K562 (cell line): ENCODE results near the gene LRP10. TPM values are rescaled to one million over a fixed set of nuclear protein-coding genes. Genes with fewer than 3 reads are reported as not detected.

Experiments
- ATAC-seq: fragments of 200-7000 bp; cut with Tn5 transposase; 3 replicates; pipeline ENCODE4 v1.9.1; 2020; ENCODE audit warnings: moderate library complexity
- BruUV-seq: library from RNA; stranded (reverse); fragments of 400-500 nt; replicated peaks from 2 replicates; lab custom pipeline; 2021; lab: Mats Ljungman, UMichigan
- CTCF ChIA-PET: fragments of 300-600 bp; formaldehyde crosslinking; extraction: SDS; loops from one replicate; lab custom pipeline; 2021; ENCODE audit warnings: low intra/inter-chr PET ratio; lab: Yijun Ruan, JAX
- POLR2A ChIA-PET: fragments of 300-600, 350-650 bp; sonication (Branson Sonifier 250); formaldehyde crosslinking; extraction: SDS; loops from one replicate; lab custom pipeline; 2021; ENCODE audit warnings: antibody characterized with exemption, inconsistent platforms; lab: Yijun Ruan, JAX
- DNase-seq, 4 experiments: peaks; one replicate each; pipeline versions ENCODE4 v3.0.0 to v3.0.0-alpha.2; 2011 to 2018; ENCODE audit warnings: low spot score in 3 of 4, mixed read lengths in 3 of 4; ENCODE audit errors: extremely low read depth in 1 of 4
- FAIRE-seq: peaks from 2 replicates; lab custom pipeline; 2011; peaks lifted over from hg19 to GRCh38; lab: Jason Lieb, UNC
- H2AFZ ChIP-seq: 2 replicates; pipeline ENCODE4 v1.6.0; 2011; ENCODE audit warnings: low read depth, low read length, control low read depth, inconsistent platforms
- H3K27ac ChIP-seq: fragments of 200-600 bp; 3 replicates; pipeline ENCODE4 v1.8.0; 2011; ENCODE audit warnings: low read depth, mild to moderate bottlenecking, control low read depth, inconsistent platforms, low read length, moderate library complexity, mixed read lengths; ENCODE audit errors: extremely low read depth
- H3K27me3 ChIP-seq, 2 experiments: fragments of 300-600 bp in 1 of 2; 2 replicates in 1 of 2; 3 replicates in 1 of 2; pipeline versions ENCODE4 v1.6.0 to v1.8.0; 2011; ENCODE audit warnings: inconsistent platforms in 2 of 2, low read length in 2 of 2, mild to moderate bottlenecking in 1 of 2, mixed read lengths in 1 of 2, moderate library complexity in 1 of 2; ENCODE audit not compliant: control insufficient read depth in 2 of 2, insufficient read depth in 2 of 2
- H3K36me3 ChIP-seq: fragments of 300-600 bp; 3 replicates; pipeline ENCODE4 v1.8.0; 2011; ENCODE audit warnings: mild to moderate bottlenecking, low read length, inconsistent platforms; ENCODE audit not compliant: control insufficient read depth, insufficient read depth
- H3K4me1 ChIP-seq, 2 experiments: fragments of 200-600 bp in 1 of 2; replicated peaks in 1 of 2; 2 replicates in 1 of 2; 3 replicates in 1 of 2; pipeline versions ENCODE4 v1.5.1 to v1.8.0; 2011; ENCODE audit warnings: inconsistent platforms in 2 of 2, low read length in 2 of 2, mild to moderate bottlenecking in 1 of 2, mixed read lengths in 1 of 2, moderate library complexity in 1 of 2; ENCODE audit not compliant: control insufficient read depth in 2 of 2, insufficient read depth in 2 of 2
- H3K4me2 ChIP-seq: 2 replicates; pipeline ENCODE4 v1.6.1; 2011; ENCODE audit warnings: low read length, control low read depth, inconsistent platforms, mixed read lengths; ENCODE audit not compliant: insufficient read depth
- H3K4me3 ChIP-seq: fragments of 200-600 bp; sonication (generic), shearing (Covaris generic); 2 replicates; pipeline ENCODE4 v1.5.1; 2016; ENCODE audit warnings: control low read depth, inconsistent platforms
- H3K79me2 ChIP-seq: fragments of 200-600 bp; 3 replicates; pipeline ENCODE4 v1.8.0; 2011; ENCODE audit warnings: low read length, inconsistent platforms; ENCODE audit not compliant: control insufficient read depth, insufficient read depth
- H3K9ac ChIP-seq, 2 experiments: 2 replicates each; pipeline versions ENCODE4 v1.6.0 to v1.6.1; 2011; ENCODE audit warnings: low read depth in 2 of 2, low read length in 2 of 2, control low read depth in 1 of 2, inconsistent platforms in 1 of 2, mild to moderate bottlenecking in 1 of 2, mixed read lengths in 1 of 2; ENCODE audit not compliant: insufficient read depth in 1 of 2
- H3K9me1 ChIP-seq: one replicate; pipeline ENCODE4 v1.6.0; 2011; ENCODE audit warnings: inconsistent platforms, mild to moderate bottlenecking, low read length, moderate library complexity; ENCODE audit not compliant: control insufficient read depth, insufficient read depth
- H3K9me3 ChIP-seq: replicated peaks from 2 replicates; pipeline ENCODE4 v1.5.1; 2011; ENCODE audit warnings: low read depth, low read length, inconsistent platforms; ENCODE audit not compliant: control insufficient read depth, insufficient read depth
- H4K20me1 ChIP-seq: replicated peaks from 2 replicates; pipeline ENCODE4 v1.6.1; 2011; ENCODE audit warnings: low read length, inconsistent platforms, mixed read lengths; ENCODE audit not compliant: control insufficient read depth, insufficient read depth
- BACH1 ChIP-seq: fragments of 200-800 bp; sonication (Bioruptor generic); IDR thresholded peaks from 2 replicates; pipeline ENCODE4 v1.6.1; 2016; ENCODE audit warnings: missing genetic modification characterization, missing compliant biosample characterization
- FOXJ3 ChIP-seq: sonication (generic); formaldehyde crosslinking; IDR thresholded peaks from 2 replicates; pipeline ENCODE4 v1.4.0; 2020; ENCODE audit warnings: mild to moderate bottlenecking, missing genetic modification reagents
- HMBOX1 ChIP-seq: sonication (generic); IDR thresholded peaks from 2 replicates; pipeline ENCODE4 v1.6.1; 2016
- KDM5B ChIP-seq: fragments of 200-600 bp; sonication (generic); IDR thresholded peaks from 2 replicates; pipeline ENCODE4 v1.6.1; 2012; ENCODE audit warnings: low read depth, mild to moderate bottlenecking, moderate library complexity, low read length, control low read depth, inconsistent platforms; ENCODE audit not compliant: insufficient replicate concordance
- MLX ChIP-seq, 2 experiments: fragments of 450-650 bp in 1 of 2; sonication (generic) in 1 of 2; formaldehyde crosslinking; conservative IDR thresholded peaks; 2 replicates each; pipeline versions ENCODE4 v1.4.0 to v1.8.1; 2020 to 2022; ENCODE audit warnings: mild to moderate bottlenecking in 1 of 2, missing genetic modification reagents in 1 of 2
- NCOA2 ChIP-seq, 2 experiments: fragments of 450-650 bp; IDR thresholded peaks; 2 replicates each; pipeline ENCODE4 v1.6.1; 2018; ENCODE audit warnings: mild to moderate bottlenecking in 2 of 2, moderate library complexity in 1 of 2; ENCODE audit not compliant: partially characterized antibody in 2 of 2
- POLR2B ChIP-seq: fragments of 450-650 bp; IDR thresholded peaks from 2 replicates; pipeline ENCODE4 v1.6.1; 2018; ENCODE audit warnings: low read depth; ENCODE audit not compliant: partially characterized antibody
- whole genome bisulfite sequencing: fragments of 100-300 bp; shearing (Covaris generic); methylation state at CpG from one replicate; pipeline ENCODE4 v1.1.6; 2016; ENCODE audit warnings: low coverage, mixed read lengths; ENCODE audit not compliant: insufficient coverage; ENCODE audit errors: missing lambda C conversion rate; 5-methylcytosine and 5-hydroxymethylcytosine counted together
- in situ Hi-C: fragments of 300-500 bp; cut with MboI; formaldehyde crosslinking; loops from 4 replicates; pipeline ENCODE4 v1.15.0; 2018; ENCODE audit warnings: inconsistent platforms, mixed read lengths
- intact Hi-C: fragments of 100-400 bp; cut with micrococcal nuclease; formaldehyde crosslinking; loops from 2 replicates; pipeline ENCODE4 v1.14.2; 2022
- polyA plus RNA-seq, 8 experiments: library from polyadenylated mRNA; depleted of rRNA in 4 of 8; stranded (reverse) in 5 of 8; unstranded in 3 of 8; fragments of >200 nt; fragmentation: Nextera tagmentation in 2 of 8; fragmentation: Illumina TruSeq in 1 of 8; extraction: Ambion mirVana in 2 of 8; extraction: Trizol in 1 of 8; gene quantifications; 2 replicates each; pipeline versions ENCODE4 v1.2.1 to v1.2.3, GENCODE V29; 2011 to 2014; ENCODE audit warnings: inconsistent platforms in 1 of 8, missing spikeins in 1 of 8
- total RNA-seq, 7 experiments: library from RNA; depleted of rRNA in 6 of 7; stranded (reverse); fragments of >200 nt in 6 of 7; fragmentation: Illumina TruSeq in 2 of 7; extraction: Trizol in 2 of 7; gene quantifications; 2 replicates each; pipeline versions ENCODE4 v1.2.1 to v1.2.3, GENCODE V29; 2011 to 2021; ENCODE audit warnings: low replicate concordance in 1 of 7
- TF ChIP-seq, protein P1 (sequence below): fragments of 250-450 bp; sonication (Bioruptor Pico); IDR thresholded peaks from 2 replicates; pipeline ENCODE4 v1.4.0; 2020; ENCODE audit warnings: borderline replicate concordance
- TF ChIP-seq, protein P2 (sequence below): fragments of 450-650 bp; IDR thresholded peaks from 2 replicates; pipeline ENCODE4 v1.7.0; 2016; ENCODE audit warnings: borderline replicate concordance
- TF ChIP-seq, protein P3 (sequence below): fragments of 250-450 bp; sonication (Bioruptor Pico); IDR thresholded peaks from 2 replicates; pipeline ENCODE4 v1.4.0; 2020; ENCODE audit warnings: mild to moderate bottlenecking, moderate library complexity

LRP10 gene
- total and polyA plus RNA-seq, 9 of the 15 experiments (the other 6 are each of a cell fraction or from before 2014, with no cell fraction given): 1.3 to 45.5 (median 10.9) TPM

- Histone ChIP-seq H3K9me1 (no peaks in the 10 kb centered on the region), H3K4me2 (no peak overlapping the region), H3K27me3 (no peaks in the 10 kb centered on the region)
- no peak for FAIRE-seq
- CTCF ChIA-PET: interaction anchor here (1.0 kb wide), 1 partner anchor 9 kb away, joined by 3 read pairs; no protein-coding TSS in a partner anchor
- TF ChIP-seq, protein P1, sequence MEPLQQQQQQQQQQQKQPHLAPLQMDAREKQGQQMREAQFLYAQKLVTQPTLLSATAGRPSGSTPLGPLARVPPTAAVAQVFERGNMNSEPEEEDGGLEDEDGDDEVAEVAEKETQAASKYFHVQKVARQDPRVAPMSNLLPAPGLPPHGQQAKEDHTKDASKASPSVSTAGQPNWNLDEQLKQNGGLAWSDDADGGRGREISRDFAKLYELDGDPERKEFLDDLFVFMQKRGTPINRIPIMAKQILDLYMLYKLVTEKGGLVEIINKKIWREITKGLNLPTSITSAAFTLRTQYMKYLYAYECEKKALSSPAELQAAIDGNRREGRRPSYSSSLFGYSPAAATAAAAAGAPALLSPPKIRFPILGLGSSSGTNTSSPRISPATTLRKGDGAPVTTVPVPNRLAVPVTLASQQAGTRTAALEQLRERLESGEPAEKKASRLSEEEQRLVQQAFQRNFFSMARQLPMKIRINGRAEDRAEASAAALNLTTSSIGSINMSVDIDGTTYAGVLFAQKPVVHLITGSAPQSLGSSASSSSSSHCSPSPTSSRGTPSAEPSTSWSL (CRISPR knock-in tag): no peak
- TF ChIP-seq, protein P2, sequence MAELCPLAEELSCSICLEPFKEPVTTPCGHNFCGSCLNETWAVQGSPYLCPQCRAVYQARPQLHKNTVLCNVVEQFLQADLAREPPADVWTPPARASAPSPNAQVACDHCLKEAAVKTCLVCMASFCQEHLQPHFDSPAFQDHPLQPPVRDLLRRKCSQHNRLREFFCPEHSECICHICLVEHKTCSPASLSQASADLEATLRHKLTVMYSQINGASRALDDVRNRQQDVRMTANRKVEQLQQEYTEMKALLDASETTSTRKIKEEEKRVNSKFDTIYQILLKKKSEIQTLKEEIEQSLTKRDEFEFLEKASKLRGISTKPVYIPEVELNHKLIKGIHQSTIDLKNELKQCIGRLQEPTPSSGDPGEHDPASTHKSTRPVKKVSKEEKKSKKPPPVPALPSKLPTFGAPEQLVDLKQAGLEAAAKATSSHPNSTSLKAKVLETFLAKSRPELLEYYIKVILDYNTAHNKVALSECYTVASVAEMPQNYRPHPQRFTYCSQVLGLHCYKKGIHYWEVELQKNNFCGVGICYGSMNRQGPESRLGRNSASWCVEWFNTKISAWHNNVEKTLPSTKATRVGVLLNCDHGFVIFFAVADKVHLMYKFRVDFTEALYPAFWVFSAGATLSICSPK: no peak
- TF ChIP-seq KDM5B (peak; percentile 34), NCOA2 (IDR thresholded peaks at IDR 0.05; ENCODE audit: partially characterized antibody in 2 of 2) (no peak), POLR2B (peak; percentile 29), FOXJ3 (CRISPR knock-in tag) (no peak), BACH1 (no peak), HMBOX1 (no peak), MLX (CRISPR knock-in tag; conservative IDR thresholded peaks at IDR 0.05) (no peak)
- TF ChIP-seq, protein P3, sequence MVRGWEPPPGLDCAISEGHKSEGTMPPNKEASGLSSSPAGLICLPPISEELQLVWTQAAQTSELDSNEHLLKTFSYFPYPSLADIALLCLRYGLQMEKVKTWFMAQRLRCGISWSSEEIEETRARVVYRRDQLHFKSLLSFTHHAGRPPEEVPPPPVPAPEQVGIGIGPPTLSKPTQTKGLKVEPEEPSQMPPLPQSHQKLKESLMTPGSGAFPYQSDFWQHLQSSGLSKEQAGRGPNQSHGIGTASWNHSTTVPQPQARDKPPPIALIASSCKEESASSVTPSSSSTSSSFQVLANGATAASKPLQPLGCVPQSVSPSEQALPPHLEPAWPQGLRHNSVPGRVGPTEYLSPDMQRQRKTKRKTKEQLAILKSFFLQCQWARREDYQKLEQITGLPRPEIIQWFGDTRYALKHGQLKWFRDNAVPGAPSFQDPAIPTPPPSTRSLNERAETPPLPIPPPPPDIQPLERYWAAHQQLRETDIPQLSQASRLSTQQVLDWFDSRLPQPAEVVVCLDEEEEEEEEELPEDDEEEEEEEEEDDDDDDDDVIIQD: no peak
- TF ChIP-seq, all 486 proteins: peak for 2
- Histone ChIP-seq H4K20me1 (peaks cover 5% of the 10 kb centered on the region; the same call in 1 of the 2 replicates), H3K36me3 (peaks cover 14% of the 10 kb centered on the region; the same call in 2 of the 3 replicates), H3K4me3 (no peak overlapping the region), H2AFZ (no peak overlapping the region), H3K9me3 (no peaks in the 10 kb centered on the region), H3K9ac (peak overlapping the region in 1 of 2 experiments; percentile 76; a peak in 1 of 4 replicates), H3K4me1 (peaks cover 20 to 33% of the 10 kb centered on the region in 2 experiments), H3K27ac (no peak overlapping the region), H3K79me2 (peaks cover under 1% of the 10 kb centered on the region; the same call in 1 of the 3 replicates)
- ATAC-seq (no peak), DNase-seq (no peak)
- BruUV-seq: no TSS peak
- POLR2A ChIA-PET: interaction anchor here (0.5 to 3.8 kb wide), 9 partner anchors 10 to 1610 kb away, joined by 3 to 60 read pairs (median 3); partner anchors contain the start of gene LRP10
- intact Hi-C loops: no loop called here
- WGBS: 37% methylated on average over 7 of the region's 7 CpGs
- in situ Hi-C loops: no loop called here
These were observed 10.5 kb downstream of the LRP10 start for GRCh38 chr14:22882064-22882463.
